Measurements from ENCODE around the gene GOLPH3. TPM values are rescaled to one million over a fixed set of nuclear protein-coding genes. Genes with fewer than 3 reads are reported as not detected.

Gene GOLPH3
- total and polyA plus RNA-seq, 2 of the 4 experiments (the other 2 are of a cell fraction) = 38.2 to 41.3 TPM

Small RNAs within 50 kb of the gene (microRNA-seq; reads per million reads assigned to microRNA genes)
- not detected for gene RF00019 (ENCODE audit: insufficient read depth, insufficient read length)

Small RNAs within 50 kb of the gene (small RNA-seq; reads per million reads assigned to genes)
- 0 reads per million in 5 experiments for gene RF00019

Other genes starting within 250 kb of the GOLPH3 start
- 20.3 and 21.3 TPM in 2 replicates for gene MTMR12, start 138.6 kb upstream of the GOLPH3 start, total RNA-seq (2012; rRNA removed)
- gene MTMR12, start 138.6 kb upstream of the GOLPH3 start, polyA plus RNA-seq (2012; rRNA removed) = 10.2 and 11.1 TPM in 2 replicates

All from IMR-90 (cell line).